ENCODE results near the gene LSS. TPM values are rescaled to one million over a fixed set of nuclear protein-coding genes. Genes with fewer than 3 reads are reported as not detected.
"Not testable (repeated sequence)": the region's sequence is repeated elsewhere in the genome, so short reads cannot be mapped to it uniquely, and the experiment has no call there.

Gene LSS
- total and polyA plus RNA-seq, 4 donors: 27.6 to 194 (median 89.3) TPM

DNA sequence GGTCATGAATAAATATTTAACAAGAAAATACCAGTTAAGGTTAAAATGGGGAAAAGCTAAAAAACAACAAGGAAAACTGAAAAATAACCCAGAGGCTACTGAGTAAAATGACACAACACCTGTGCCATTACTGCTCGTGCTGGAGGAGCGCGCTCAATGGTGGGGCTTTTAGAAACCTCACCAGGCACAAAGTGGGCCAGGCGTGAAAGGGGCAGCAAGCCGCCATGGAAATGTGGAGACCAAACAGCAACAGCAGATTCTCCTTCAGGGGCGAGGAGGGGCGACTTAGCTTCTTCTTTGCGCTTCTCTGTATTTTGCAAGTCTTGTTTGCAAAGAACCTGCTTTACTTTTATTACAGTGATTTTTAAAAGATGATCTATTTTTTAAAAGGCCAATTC, 25.4 kb downstream of the LSS start (continued):
- TF ChIP-seq ATF3 (IDR thresholded peaks at IDR 0.05): no peak
- no peak for TF ChIP-seq JUND (IDR thresholded peaks at IDR 0.05)
- no peak for TF ChIP-seq RXRA (IDR thresholded peaks at IDR 0.05)
- no peak for TF ChIP-seq GABPA (IDR thresholded peaks at IDR 0.05 in 1 of 2, conservative IDR thresholded peaks at IDR 0.05 in 1 of 2)
- TF ChIP-seq ZBTB33 (IDR thresholded peaks at IDR 0.05): no peak
- TF ChIP-seq SP1 (IDR thresholded peaks at IDR 0.05): no peak

DNA sequence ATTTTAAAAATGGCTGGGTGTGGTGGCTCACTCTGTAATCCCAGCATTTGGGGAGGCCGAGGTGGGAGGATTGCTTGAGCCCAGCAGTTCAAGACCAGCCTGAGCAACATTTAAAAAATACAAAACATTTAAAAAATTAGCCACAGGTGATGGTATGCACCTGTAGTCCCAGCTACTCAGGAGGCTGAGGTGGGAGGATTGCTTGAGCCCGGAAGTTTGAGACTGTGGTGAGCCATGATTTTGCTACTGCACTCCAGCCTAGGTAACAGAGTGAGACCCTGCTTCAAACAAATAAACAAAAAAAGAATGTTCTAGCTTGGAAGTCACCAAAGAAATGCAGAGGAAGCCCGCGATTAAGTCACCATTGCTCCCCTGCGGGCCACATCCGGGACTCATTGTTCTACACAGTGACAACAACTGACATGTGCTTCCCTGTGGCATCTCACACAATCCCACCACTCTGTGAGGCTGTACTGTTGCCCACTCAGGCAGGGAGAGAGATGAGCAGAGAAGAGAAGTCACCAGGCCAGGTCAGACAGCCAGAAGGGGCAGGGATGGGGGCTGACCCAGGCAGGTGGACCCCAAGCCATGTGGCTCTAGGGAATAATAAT, 25.9 kb downstream of the LSS start:
- no peaks in the 10 kb centered on the region for H3K4me1 ChIP-seq (ENCODE audit: control insufficient read depth in 4 of 4, insufficient read depth in 4 of 4, low read length in 3 of 4)
- no peak for DNase-seq (ENCODE audit: low spot score)
- no peak overlapping the region for H3K27ac ChIP-seq (ENCODE audit: low read depth in 1 of 2, low read length in 2 of 2)
- whole genome bisulfite sequencing: 91% methylated on average over 6 of the region's 6 CpGs
- no peaks in the 10 kb centered on the region for H3K27me3 ChIP-seq (ENCODE audit: control insufficient read depth in 4 of 4, insufficient read depth in 4 of 4, low read length in 3 of 4)
- no peaks in the 10 kb centered on the region for H3K9me3 ChIP-seq (ENCODE audit: control insufficient read depth in 4 of 4, low read length in 3 of 4)
- TF ChIP-seq RXRA (IDR thresholded peaks at IDR 0.05) (no peak), SP1 (IDR thresholded peaks at IDR 0.05) (no peak), HNF4A (conservative IDR thresholded peaks at IDR 0.05) (no peak), FOXA1 (IDR thresholded peaks at IDR 0.05) (no peak)
- peaks cover 12 to 60% (median 32%) of the 10 kb centered on the region in 4 donors for H3K36me3 ChIP-seq (ENCODE audit: control insufficient read depth in 4 of 4, insufficient read depth in 3 of 4, low read depth in 1 of 4, low read length in 3 of 4)
- no peak overlapping the region for H3K9ac ChIP-seq (ENCODE audit: low read depth in 1 of 2, low read length in 2 of 2)
- H3K4me3 ChIP-seq (ENCODE audit: low read depth in 1 of 3, low read length in 3 of 3): no peak overlapping the region

- Histone ChIP-seq H3K36me3 (ENCODE audit: control insufficient read depth in 4 of 4, insufficient read depth in 3 of 4, low read depth in 1 of 4, low read length in 3 of 4) (peaks cover 6 to 55% (median 34%) of the 10 kb centered on the region in 4 donors), H3K27ac (ENCODE audit: low read depth in 1 of 2, low read length in 2 of 2) (peak overlapping the region; percentile 5 to 13)
- H3K9ac ChIP-seq (ENCODE audit: low read depth in 1 of 2, low read length in 2 of 2); H3K27me3 ChIP-seq (ENCODE audit: control insufficient read depth in 4 of 4, insufficient read depth in 4 of 4, low read length in 3 of 4); H3K4me3 ChIP-seq (ENCODE audit: low read depth in 1 of 3, low read length in 3 of 3); H3K9me3 ChIP-seq (ENCODE audit: control insufficient read depth in 4 of 4, low read length in 3 of 4); DNase-seq (ENCODE audit: low spot score); H3K4me1 ChIP-seq (ENCODE audit: control insufficient read depth in 4 of 4, insufficient read depth in 4 of 4, low read length in 3 of 4): not testable (repeated sequence)
- TF ChIP-seq RXRA (IDR thresholded peaks at IDR 0.05) (peak; percentile 34 to 43), GABPA (IDR thresholded peaks at IDR 0.05 in 1 of 2, conservative IDR thresholded peaks at IDR 0.05 in 1 of 2) (peak in 1 of 2 donors; percentile 14), NR2F2 (IDR thresholded peaks at IDR 0.05) (peak; percentile 74)
- 73% methylated on average over 3 of the region's 8 CpGs for WGBS
Observed at GRCh38 chr21:46200877-46201803, 27.4 kb downstream of the LSS start.
